Stomach smooth muscle (tissue), 2 donors: ENCODE measurements around the gene BICDL1.

Experiments
- H3K27ac ChIP-seq: one replicate; pipeline ENCODE4 v1.7.0; 2013; ENCODE audit warnings: mild to moderate bottlenecking, low read length, inconsistent platforms
- H3K27me3 ChIP-seq, 2 donors: one replicate each; pipeline ENCODE4 v1.7.0; 2013; ENCODE audit warnings: low read length in 2 of 2; ENCODE audit not compliant: insufficient read depth in 2 of 2, control insufficient read depth in 1 of 2
- H3K36me3 ChIP-seq, 2 donors: one replicate each; pipeline ENCODE4 v1.7.0; 2013; ENCODE audit warnings: low read length in 2 of 2; ENCODE audit not compliant: control insufficient read depth in 2 of 2, insufficient read depth in 2 of 2
- H3K4me1 ChIP-seq: one replicate; pipeline ENCODE4 v1.7.0; 2013; ENCODE audit warnings: low read length; ENCODE audit not compliant: control insufficient read depth, insufficient read depth
- H3K4me3 ChIP-seq, 2 donors: one replicate each; pipeline ENCODE4 v1.7.0; 2013; ENCODE audit warnings: low read length in 2 of 2
- H3K9ac ChIP-seq, 2 donors: one replicate each; pipeline ENCODE4 v1.7.0; 2013; ENCODE audit warnings: low read length in 2 of 2, mild to moderate bottlenecking in 1 of 2
- H3K9me3 ChIP-seq, 2 donors: one replicate each; pipeline ENCODE4 v1.7.0; 2013; ENCODE audit warnings: low read length in 2 of 2; ENCODE audit not compliant: control insufficient read depth in 2 of 2
- donor health status: healthy.
- donor health status: Pancreatic carcinoma.

Gene BICDL1

DNA sequence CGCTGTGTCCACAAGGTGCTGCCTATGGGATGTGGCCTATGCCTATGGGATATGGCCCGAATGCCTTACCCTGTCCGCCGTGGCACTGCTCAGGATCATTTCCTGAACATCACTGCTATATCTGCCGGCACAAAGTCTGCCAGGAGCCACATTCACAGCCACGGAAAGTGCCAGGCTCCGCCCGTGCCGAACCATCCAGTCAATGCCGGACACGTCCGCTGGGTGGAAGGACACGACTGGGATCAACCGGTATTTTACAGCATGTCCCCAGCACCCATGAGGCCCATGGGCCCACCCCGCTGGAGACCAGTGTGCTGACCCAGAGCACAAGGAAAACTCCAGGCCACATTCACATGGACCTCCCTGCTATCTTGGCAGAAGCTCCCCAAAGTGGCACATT lies 142.1 kb downstream of the BICDL1 start:
- Histone ChIP-seq H3K9ac (no peak overlapping the region), H3K4me3 (no peak overlapping the region), H3K9me3 (no peaks in the 10 kb centered on the region), H3K4me1 (no peaks in the 10 kb centered on the region), H3K36me3 (peaks cover 75 to 77% of the 10 kb centered on the region in 2 donors), H3K27me3 (no peaks in the 10 kb centered on the region), H3K27ac (no peak overlapping the region)

GRCh38 chr12:120132054-120132836 lies 143.2 kb downstream of the BICDL1 start:
- Histone ChIP-seq H3K36me3 (peaks cover 79 to 82% of the 10 kb centered on the region in 2 donors), H3K27ac (no peak overlapping the region), H3K27me3 (no peaks in the 10 kb centered on the region), H3K4me3 (no peak overlapping the region), H3K9ac (no peak overlapping the region), H3K9me3 (no peaks in the 10 kb centered on the region), H3K4me1 (no peaks in the 10 kb centered on the region)

DNA sequence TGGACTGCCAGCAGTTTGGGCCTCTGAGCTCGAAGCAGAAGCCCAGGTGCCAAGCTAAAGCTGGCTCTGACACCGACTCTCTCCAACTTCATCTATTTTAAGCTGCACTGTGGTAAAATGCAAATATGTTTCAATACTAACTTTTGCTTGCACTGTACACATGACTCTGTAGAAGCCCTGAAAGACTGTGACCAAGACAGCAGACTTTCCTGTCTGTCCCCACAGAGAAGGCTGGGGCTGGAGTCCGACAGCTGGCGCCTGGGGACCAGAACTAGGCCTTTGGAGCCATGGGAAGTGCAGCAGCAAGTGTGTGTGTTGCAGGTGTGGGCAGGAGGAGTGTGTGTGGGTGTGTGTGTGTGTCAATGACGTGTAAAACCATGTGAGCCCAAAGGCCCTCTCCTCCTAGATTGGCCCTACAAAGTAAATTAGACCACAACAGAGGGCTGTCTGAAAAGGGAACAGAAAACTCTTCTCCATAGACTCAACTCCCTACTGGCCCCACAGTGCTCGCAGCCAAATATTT lies 143.9 kb downstream of the BICDL1 start:
- Histone ChIP-seq H3K36me3 (peaks cover 79 to 81% of the 10 kb centered on the region in 2 donors), H3K9me3 (no peaks in the 10 kb centered on the region), H3K27ac (no peak overlapping the region), H3K27me3 (no peaks in the 10 kb centered on the region), H3K4me3 (no peak overlapping the region), H3K9ac (no peak overlapping the region), H3K4me1 (no peaks in the 10 kb centered on the region)

DNA sequence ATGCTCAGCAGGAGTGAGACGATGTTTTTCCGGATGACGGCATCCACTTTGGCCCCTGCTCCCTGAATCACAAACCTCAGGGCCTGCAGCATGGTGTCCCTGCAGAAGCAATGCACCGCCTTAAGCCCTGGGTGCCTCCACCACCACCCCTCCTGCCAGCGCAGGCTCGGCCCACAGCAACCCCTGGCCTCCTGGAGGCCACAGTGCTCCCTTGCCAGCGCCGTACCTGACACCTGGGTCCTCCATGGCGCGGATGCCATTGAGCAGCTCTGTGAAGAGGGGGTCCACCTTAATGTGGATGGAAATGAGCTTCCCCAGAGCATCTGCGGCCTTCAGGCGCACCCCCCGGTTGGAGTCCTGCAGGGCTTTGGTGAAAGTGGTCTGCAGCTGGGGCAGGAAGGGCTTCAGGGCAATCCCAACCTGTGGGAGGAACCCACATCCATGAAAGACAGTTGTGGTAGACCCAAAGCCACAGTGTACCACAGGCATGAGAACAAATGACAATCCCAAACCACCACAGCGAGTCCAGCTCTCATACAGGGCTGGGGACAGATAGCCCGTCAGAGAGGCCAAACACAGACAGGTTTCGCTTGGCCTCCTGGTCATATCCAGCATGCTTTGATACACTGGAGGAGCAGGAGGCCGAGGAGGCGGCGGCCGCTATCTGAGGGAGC lies 145.4 kb downstream of the BICDL1 start:
- H3K27me3 ChIP-seq: no peaks in the 10 kb centered on the region
- peaks cover 83 to 86% of the 10 kb centered on the region in 2 donors for H3K36me3 ChIP-seq
- no peaks in the 10 kb centered on the region for H3K4me1 ChIP-seq
- no peak overlapping the region for H3K27ac ChIP-seq
- H3K4me3 ChIP-seq: no peak overlapping the region
- H3K9me3 ChIP-seq: no peaks in the 10 kb centered on the region
- H3K9ac ChIP-seq: no peak overlapping the region

- no peak overlapping the region for H3K4me3 ChIP-seq
- no peak overlapping the region for H3K27ac ChIP-seq
- H3K27me3 ChIP-seq: no peaks in the 10 kb centered on the region
- no peaks in the 10 kb centered on the region for H3K9me3 ChIP-seq
- no peak overlapping the region for H3K9ac ChIP-seq
- H3K4me1 ChIP-seq: no peaks in the 10 kb centered on the region
- H3K36me3 ChIP-seq: peaks cover 81 to 83% of the 10 kb centered on the region in 2 donors
Observed at GRCh38 chr12:120136093-120136770, 147.2 kb downstream of the BICDL1 start.

DNA sequence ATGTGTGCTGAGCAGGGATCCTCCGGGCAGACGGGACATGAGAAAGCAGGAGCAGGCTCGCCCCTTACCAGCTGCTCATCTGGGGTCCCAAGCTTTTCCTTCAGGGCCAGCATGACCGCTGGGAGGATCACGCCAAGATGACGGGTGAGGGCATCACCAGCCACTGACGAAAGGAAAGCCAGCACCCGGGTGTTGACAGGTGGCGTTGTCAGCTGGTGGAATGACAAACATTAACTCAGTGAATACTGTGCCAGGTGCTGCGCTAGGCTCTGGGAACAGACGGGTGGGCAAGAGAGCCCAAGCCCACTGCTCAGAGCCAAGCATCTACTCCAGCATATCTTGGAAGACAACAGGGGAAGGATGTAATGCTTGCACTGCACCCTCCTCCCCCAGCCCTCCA lies 148.8 kb downstream of the BICDL1 start:
- no peak overlapping the region for H3K27ac ChIP-seq
- H3K36me3 ChIP-seq: peaks cover 81 to 84% of the 10 kb centered on the region in 2 donors
- H3K9me3 ChIP-seq: no peaks in the 10 kb centered on the region
- no peak overlapping the region for H3K4me3 ChIP-seq
- H3K4me1 ChIP-seq: no peaks in the 10 kb centered on the region
- no peak overlapping the region for H3K9ac ChIP-seq
- H3K27me3 ChIP-seq: no peaks in the 10 kb centered on the region

DNA sequence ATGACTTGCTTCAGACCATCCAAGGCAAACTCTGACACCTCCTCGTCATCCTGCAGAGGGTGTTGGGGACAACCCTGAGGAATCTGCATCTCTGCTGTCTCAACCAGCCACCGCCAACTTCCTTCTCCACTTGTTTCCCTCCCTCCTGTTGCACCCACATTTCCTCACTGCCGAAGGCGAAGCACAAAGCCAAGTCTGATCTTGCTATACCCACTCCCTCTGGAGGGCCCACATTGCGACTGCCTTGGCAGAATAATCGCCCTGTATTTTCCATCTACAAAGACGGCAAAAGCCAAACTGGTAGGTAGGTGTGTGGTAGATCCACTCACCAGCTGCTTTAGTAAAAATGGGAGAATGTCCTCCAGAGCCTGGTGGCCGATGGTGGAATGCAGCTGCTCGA lies 149.3 kb downstream of the BICDL1 start:
- Histone ChIP-seq H3K27me3 (no peaks in the 10 kb centered on the region), H3K4me3 (no peak overlapping the region), H3K9me3 (no peaks in the 10 kb centered on the region), H3K9ac (no peak overlapping the region), H3K27ac (no peak overlapping the region), H3K36me3 (peaks cover 77 to 79% of the 10 kb centered on the region in 2 donors), H3K4me1 (no peaks in the 10 kb centered on the region)

DNA sequence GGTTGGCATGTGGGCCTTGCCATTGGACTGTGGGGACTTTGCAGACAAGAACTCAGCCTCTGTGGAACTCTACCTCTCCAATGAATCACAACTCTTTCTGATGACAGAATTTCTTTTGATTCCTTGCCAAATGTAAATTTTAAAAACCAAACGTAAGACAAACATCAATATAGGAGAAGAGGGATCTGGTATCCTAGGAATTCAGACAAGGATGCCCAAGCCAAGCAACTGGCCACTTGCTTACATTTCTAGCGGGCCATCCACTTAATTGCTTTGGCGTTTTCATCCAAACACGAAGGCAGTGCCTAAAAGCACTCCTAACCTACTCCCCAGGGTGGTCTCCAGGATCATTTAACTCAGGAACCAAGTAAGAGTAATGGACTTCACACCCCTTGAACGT lies 150.9 kb downstream of the BICDL1 start:
- peaks cover 73 to 74% of the 10 kb centered on the region in 2 donors for H3K36me3 ChIP-seq
- no peak overlapping the region for H3K4me3 ChIP-seq
- H3K27ac ChIP-seq: no peak overlapping the region

GRCh38 chr12:120140603-120141002 lies 151.6 kb downstream of the BICDL1 start:
- Histone ChIP-seq H3K27ac (no peak overlapping the region), H3K4me1 (no peaks in the 10 kb centered on the region), H3K27me3 (no peaks in the 10 kb centered on the region), H3K4me3 (no peak overlapping the region), H3K36me3 (peaks cover 76 to 78% of the 10 kb centered on the region in 2 donors), H3K9me3 (no peaks in the 10 kb centered on the region), H3K9ac (no peak overlapping the region)

More for the DNA sequence above, 150.9 kb downstream of the BICDL1 start:
- no peak overlapping the region for H3K9ac ChIP-seq
- H3K4me1 ChIP-seq: no peaks in the 10 kb centered on the region
- no peaks in the 10 kb centered on the region for H3K9me3 ChIP-seq
- H3K27me3 ChIP-seq: no peaks in the 10 kb centered on the region

GRCh38 chr12:120141336-120141735 lies 152.3 kb downstream of the BICDL1 start:
- Histone ChIP-seq H3K4me3 (no peak overlapping the region), H3K27ac (no peak overlapping the region), H3K9me3 (no peaks in the 10 kb centered on the region), H3K9ac (no peak overlapping the region), H3K36me3 (peaks cover 72 to 75% of the 10 kb centered on the region in 2 donors), H3K27me3 (no peaks in the 10 kb centered on the region), H3K4me1 (no peaks in the 10 kb centered on the region)
